Cardiac fibroblast (primary cell): Measurements from ENCODE around the gene IMMP2L.
"Not testable (repeated sequence)": the region's sequence is repeated elsewhere in the genome, so short reads cannot be mapped to it uniquely, and the experiment has no call there.

Source experiments
- DNase-seq, 2 donors: peaks; one replicate each; pipeline versions ENCODE4 v3.0.0 to v3.0.0-alpha.2; 2010; ENCODE audit warnings: low read depth in 2 of 2
- H3K4me3 ChIP-seq, 2 donors: replicated peaks in 1 of 2; 1 replicate in 1 of 2; 2 replicates in 1 of 2; pipeline ENCODE4 v1.5.1; 2011; ENCODE audit warnings: low read depth in 2 of 2, low read length in 2 of 2, mild to moderate bottlenecking in 2 of 2, moderate library complexity in 1 of 2
- TF ChIP-seq, protein P1 (sequence below): IDR thresholded peaks from one replicate; pipeline ENCODE4 v1.5.1; 2011; ENCODE audit warnings: low read depth, mild to moderate bottlenecking, low read length, inconsistent platforms

Gene IMMP2L

GRCh38 chr7:111561904-111562732 is at the start of gene IMMP2L:
Gene IMMP2L (minus strand): TSS chr7:111562492.
- H3K4me3 ChIP-seq = peak within 1 kb of the TSS; percentile 58 to 68
- TF ChIP-seq, protein P1, sequence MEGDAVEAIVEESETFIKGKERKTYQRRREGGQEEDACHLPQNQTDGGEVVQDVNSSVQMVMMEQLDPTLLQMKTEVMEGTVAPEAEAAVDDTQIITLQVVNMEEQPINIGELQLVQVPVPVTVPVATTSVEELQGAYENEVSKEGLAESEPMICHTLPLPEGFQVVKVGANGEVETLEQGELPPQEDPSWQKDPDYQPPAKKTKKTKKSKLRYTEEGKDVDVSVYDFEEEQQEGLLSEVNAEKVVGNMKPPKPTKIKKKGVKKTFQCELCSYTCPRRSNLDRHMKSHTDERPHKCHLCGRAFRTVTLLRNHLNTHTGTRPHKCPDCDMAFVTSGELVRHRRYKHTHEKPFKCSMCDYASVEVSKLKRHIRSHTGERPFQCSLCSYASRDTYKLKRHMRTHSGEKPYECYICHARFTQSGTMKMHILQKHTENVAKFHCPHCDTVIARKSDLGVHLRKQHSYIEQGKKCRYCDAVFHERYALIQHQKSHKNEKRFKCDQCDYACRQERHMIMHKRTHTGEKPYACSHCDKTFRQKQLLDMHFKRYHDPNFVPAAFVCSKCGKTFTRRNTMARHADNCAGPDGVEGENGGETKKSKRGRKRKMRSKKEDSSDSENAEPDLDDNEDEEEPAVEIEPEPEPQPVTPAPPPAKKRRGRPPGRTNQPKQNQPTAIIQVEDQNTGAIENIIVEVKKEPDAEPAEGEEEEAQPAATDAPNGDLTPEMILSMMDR = peak; percentile 22
- DNase-seq = peak; percentile 86

GRCh38 chr7:111609483-111610254 is 47.4 kb upstream of the IMMP2L start:
- DNase-seq = not testable (repeated sequence)

GRCh38 chr7:111607621-111608020 is 45.3 kb upstream of the IMMP2L start:
- DNase-seq = no peak
- H3K4me3 ChIP-seq = no peak overlapping the region

More at GRCh38 chr7:111609483-111610254, 47.4 kb upstream of the IMMP2L start:
- not testable (repeated sequence) for H3K4me3 ChIP-seq

DNA sequence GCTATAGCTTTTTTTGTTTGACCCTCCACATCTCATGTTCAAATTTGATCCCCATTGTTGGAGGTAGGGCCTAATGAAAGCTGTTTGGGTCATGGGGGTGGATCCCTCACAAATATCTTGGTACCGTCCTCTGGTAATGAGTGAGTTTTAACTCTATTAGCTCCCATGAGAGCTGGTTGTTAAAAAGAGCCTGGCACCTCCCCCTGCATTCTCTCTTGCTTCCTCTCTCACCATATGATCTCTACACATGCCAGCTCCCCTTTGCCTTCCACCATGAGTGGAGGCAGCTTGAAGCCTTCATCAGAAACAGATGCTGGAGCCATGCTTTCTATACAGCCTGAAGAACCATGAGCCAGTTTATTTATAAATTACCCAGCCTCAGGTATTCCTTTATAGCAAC is 43.0 kb upstream of the IMMP2L start:
- TF ChIP-seq, protein P1 = no peak
- H3K4me3 ChIP-seq = no peak overlapping the region
- no peak for DNase-seq

More at GRCh38 chr7:111607621-111608020, 45.3 kb upstream of the IMMP2L start:
- TF ChIP-seq, protein P1 = no peak

GRCh38 chr7:111600091-111600490 is 37.8 kb upstream of the IMMP2L start:
- DNase-seq = no peak
- TF ChIP-seq, protein P1 = no peak
- H3K4me3 ChIP-seq = no peak overlapping the region

DNA sequence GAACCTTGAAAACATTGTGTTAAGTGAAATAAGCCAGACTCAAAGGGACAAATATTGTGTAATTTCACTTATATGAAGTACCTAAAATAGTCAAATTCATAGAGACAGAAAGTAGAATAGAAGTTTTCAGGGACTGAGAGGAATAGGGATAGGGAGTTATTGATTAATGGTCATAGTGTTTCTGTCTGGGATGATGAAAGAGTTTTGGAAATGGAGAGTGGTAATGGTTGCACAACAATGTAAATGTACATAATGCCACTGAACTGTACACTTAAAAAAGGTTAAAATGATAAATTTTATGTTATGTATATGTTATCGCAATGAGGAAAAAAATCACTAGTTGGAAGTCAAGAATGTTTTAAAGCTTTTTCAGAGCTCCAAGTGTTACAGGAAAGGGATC is 33.5 kb upstream of the IMMP2L start:
- TF ChIP-seq, protein P1 = no peak
- no peak overlapping the region for H3K4me3 ChIP-seq
- no peak for DNase-seq

GRCh38 chr7:111594602-111595001 is 32.3 kb upstream of the IMMP2L start:
- TF ChIP-seq, protein P1 = no peak
- no peak overlapping the region for H3K4me3 ChIP-seq
- DNase-seq = no peak
